NT2/D1 (cell line): Measurements from ENCODE around the gene SLC44A5.

Source experiments
- YY1 ChIP-seq: IDR thresholded peaks from 2 replicates; pipeline ENCODE4 v1.6.1; 2011; ENCODE audit not compliant: insufficient read length, insufficient read depth
- ZNF274 ChIP-seq: IDR thresholded peaks from 2 replicates; pipeline ENCODE4 v1.6.1; 2011; ENCODE audit warnings: mild to moderate bottlenecking, low read depth, low read length

DNA sequence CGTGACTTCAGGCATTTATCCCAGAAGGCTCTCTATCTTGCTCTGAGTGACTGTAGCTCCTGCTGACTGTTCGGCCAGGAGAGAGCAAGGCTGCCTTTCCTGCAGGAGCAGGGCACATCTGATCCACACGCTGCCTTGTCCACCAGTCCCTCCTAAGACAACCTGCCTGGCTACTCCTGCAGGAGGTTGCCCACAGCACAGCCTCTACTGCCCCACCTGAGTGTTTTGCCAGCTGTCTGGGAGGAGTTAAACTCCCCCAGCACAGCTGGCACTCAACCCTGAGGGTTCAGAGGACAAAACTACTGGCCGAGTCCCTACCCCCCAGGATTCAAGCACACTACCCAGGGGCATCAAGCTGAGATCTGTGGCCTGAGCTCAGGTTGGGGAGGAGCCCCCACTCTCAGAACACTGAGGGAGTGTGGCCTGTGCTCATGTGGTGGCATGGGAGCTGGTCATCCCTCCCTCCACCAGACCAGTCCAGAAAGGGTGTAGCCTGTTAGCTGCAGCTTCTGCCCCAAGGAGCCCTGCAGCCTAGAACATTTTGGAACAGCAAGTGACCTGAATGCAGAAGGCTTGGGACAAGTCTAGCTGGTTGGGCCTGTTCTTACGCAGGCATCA, 237.3 kb downstream of the SLC44A5 start:
- TF ChIP-seq YY1 (no peak), ZNF274 (no peak)
